ENCODE measurements around the gene COMTD1.
A peak's percentile ranks its signal among the peaks of the same experiment; 100 is the strongest.
"Not testable (repeated sequence)": the region's sequence is repeated elsewhere in the genome, so short reads cannot be mapped to it uniquely, and the experiment has no call there.

COMTD1 gene

DNA sequence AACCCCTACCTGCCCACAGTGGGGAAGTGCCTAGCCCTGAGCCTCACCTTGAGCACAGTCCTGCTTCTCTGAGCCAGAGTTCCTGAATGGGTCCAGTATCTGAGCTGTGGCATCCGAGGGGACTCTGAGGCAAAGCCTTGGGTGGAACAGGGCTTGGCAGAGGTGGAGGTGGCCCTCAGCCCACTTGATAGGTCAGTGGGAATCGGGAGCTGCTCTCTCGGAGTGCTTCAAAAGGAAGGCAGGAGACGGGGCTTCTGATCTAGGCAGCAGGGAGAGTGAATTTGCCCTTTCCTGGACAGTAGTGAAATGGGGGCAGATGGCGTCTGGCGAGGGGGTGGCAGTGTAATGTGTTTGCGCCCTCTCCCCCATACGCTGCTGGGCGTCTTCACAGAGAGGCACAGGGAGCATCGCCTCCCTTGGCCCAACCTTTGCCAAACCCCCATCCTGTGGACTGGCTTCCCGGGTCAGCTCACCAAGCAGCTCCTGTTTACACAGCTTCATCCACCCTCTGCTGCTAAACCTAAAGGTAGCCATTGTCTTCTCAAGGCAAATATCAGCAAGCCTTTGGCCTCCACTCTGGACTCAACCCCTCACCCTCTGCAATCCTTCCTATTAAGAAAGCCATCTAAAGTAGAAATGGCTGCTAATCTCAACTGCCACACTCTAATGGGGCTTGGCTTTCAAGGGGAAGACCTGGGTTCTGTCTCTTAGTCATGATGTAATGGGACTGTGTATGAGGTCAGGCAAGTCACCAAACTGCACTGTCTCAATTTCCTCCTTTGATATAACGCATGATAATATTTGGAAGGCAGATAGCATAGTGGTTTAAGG, 46.3 kb downstream of the COMTD1 start:
- no peak for DNase-seq

DNA sequence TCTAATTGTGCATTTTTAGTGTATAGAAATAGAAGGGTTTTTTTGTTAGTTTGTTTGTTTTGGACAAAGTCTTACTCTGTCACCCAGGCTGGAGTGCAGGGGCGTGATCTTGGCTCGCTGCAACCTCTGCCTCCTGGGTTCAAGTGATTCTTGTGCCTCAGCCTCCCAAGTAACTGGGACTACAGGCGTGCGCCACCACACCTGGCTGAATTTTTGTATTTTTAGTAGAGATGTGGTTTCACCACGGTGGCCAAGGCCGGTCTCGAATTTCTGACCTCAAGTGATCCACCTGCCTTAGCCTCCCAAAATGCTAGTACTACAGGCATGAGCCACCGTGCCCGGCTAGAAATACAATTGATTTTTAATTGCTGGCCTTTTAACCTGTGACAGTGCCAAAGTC, 47.2 kb downstream of the COMTD1 start:
- not testable (repeated sequence) for DNase-seq

DNA sequence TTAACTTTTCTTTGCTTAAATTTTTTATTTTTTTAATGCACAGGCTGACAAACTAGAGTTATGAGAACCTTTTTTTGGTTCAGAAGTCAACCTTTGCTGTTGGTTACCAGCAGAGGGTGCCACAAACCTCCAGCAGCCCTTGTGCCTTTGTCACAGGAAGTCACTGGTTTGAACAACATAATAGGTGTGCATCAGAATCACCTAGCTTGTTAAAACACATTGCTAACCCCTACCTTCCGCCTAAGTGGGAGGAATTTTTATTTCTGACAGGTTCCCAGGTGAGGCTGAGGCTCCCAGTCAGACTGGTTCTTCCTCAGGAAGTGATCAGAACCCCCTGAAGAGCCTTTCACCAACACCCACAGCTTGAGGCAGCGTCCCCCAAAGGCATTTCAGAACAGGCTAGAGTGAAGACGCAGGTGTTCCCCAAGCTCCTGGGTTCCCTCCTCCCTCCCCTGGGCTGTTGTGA, 47.8 kb downstream of the COMTD1 start:
- DNase-seq = peak; percentile 39

DNA sequence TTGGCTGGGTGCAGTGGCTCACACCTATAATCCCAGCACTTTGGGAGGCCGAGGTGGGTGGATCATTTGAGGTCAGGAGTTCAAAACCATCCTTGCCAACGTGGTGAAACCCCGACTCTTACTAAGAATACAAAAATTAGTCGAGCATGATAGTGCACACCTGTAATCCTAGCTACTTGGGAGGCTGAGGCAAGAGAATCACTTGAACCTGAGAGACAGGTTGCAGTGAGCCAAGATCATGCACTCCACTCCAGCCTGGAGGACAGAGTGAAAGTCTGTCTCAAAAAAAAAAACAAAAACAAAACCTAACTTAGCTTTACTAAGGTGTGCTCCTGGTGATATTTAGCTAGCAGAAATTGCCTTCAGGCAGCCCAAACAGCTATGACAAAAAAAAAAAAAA, 49.4 kb downstream of the COMTD1 start:
- DNase-seq = no peak

All from midbrain (tissue), 1 donor.